Measurements from ENCODE around the gene KBTBD2.
"Not testable (repeated sequence)": the region's sequence is repeated elsewhere in the genome, so short reads cannot be mapped to it uniquely, and the experiment has no call there.

DNA sequence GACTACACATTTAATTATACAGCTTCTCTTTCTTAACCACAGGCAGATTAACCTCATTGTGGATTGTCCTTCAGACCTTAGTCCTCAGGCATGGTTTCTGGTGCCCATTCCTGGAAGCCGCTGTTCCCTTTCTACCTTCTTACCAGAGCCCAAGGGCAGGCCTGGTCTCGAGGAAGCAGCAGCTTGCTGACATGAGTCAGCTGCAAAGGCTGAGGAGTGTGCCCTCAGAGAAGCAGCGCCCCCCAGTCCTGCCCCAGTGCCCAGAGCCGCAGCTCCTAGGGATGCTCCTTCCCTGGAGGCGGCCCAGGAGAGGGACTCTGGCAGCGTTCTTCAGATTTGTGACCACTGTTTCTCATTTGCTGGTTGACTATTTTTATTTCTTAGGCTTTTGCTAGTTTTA, 46.8 kb downstream of the KBTBD2 start:
- not testable (repeated sequence) for TF ChIP-seq POLR2A (IDR thresholded peaks at IDR 0.05)
- TF ChIP-seq, protein P1, sequence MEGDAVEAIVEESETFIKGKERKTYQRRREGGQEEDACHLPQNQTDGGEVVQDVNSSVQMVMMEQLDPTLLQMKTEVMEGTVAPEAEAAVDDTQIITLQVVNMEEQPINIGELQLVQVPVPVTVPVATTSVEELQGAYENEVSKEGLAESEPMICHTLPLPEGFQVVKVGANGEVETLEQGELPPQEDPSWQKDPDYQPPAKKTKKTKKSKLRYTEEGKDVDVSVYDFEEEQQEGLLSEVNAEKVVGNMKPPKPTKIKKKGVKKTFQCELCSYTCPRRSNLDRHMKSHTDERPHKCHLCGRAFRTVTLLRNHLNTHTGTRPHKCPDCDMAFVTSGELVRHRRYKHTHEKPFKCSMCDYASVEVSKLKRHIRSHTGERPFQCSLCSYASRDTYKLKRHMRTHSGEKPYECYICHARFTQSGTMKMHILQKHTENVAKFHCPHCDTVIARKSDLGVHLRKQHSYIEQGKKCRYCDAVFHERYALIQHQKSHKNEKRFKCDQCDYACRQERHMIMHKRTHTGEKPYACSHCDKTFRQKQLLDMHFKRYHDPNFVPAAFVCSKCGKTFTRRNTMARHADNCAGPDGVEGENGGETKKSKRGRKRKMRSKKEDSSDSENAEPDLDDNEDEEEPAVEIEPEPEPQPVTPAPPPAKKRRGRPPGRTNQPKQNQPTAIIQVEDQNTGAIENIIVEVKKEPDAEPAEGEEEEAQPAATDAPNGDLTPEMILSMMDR (IDR thresholded peaks at IDR 0.05): not testable (repeated sequence)
